ENCODE measurements around the gene ETNK1.

DNA sequence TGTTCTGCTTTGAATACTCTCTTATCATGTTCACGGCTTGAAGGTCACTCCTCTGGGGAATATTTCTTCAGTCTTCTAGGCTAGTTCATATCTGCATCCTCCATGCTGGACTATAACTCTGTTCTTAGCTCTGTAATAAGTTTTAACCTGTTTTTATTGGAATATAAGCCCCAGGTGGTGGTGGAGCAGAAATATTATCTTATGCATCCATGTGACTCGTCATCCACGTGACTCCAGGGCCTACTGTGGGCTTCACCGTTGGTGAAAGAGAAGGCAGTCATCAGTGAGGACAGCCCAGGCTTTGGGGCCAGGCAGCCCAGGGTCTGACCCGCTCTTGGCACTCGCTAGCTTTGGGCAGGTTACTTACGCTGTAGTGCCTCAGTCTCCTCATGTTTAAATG, 87.1 kb downstream of the ETNK1 start:
- TF ChIP-seq CTCF (IDR thresholded peaks at IDR 0.05) = no peak
- TF ChIP-seq POLR2A (IDR thresholded peaks at IDR 0.05) = no peak
